Right lobe of liver (tissue), 6 donors: ENCODE results near the gene VSTM4. TPM values are rescaled to one million over a fixed set of nuclear protein-coding genes. Genes with fewer than 3 reads are reported as not detected.

ENCODE experiments used
- ATAC-seq, 4 donors: fragments of 200-7000 bp; cut with Tn5 transposase; one replicate each; pipeline ENCODE4 v1.9.1; 2020; ENCODE audit warnings: mild to moderate bottlenecking in 4 of 4, moderate library complexity in 4 of 4
- DNase-seq, 3 donors: peaks; one replicate each; pipeline ENCODE4 v3.0.0-alpha.2; 2020
- H3K27ac ChIP-seq, 3 donors: fragments of 200-600 bp; one replicate each; pipeline ENCODE4 v1.8.0; 2022
- H3K27me3 ChIP-seq, 2 donors: fragments of 200-600 bp; one replicate each; pipeline ENCODE4 v1.8.0; 2022
- H3K36me3 ChIP-seq, 4 donors: fragments of 200-600 bp; sonication (generic) in 1 of 4; one replicate each; pipeline versions ENCODE4 v1.5.1 to v1.8.0; 2017 to 2022; ENCODE audit warnings: control low read depth in 1 of 4
- H3K4me1 ChIP-seq, 4 donors: fragments of 200-600 bp; sonication (generic) in 1 of 4; one replicate each; pipeline versions ENCODE4 v1.5.1 to v1.8.0; 2017 to 2022; ENCODE audit warnings: control low read depth in 1 of 4
- H3K4me3 ChIP-seq, 3 donors: fragments of 200-600 bp; one replicate each; pipeline ENCODE4 v1.8.0; 2022
- H3K9me3 ChIP-seq, 4 donors: fragments of 200-600 bp; sonication (generic) in 1 of 4; one replicate each; pipeline versions ENCODE4 v1.5.1 to v1.8.0; 2017 to 2022; ENCODE audit warnings: control low read depth in 1 of 4
- CTCF ChIP-seq, 4 donors: fragments of 200-600 bp in 3 of 4; fragments of 450-650 bp in 1 of 4; IDR thresholded peaks; one replicate each; pipeline versions ENCODE4 v1.5.1 to v1.8.0; 2016 to 2022; ENCODE audit warnings: antibody characterized with exemption in 4 of 4, mild to moderate bottlenecking in 2 of 4
- POLR2A ChIP-seq: fragments of 450-650 bp; IDR thresholded peaks from one replicate; pipeline ENCODE4 v1.6.1; 2017; ENCODE audit warnings: antibody characterized with exemption, mild to moderate bottlenecking
- WGBS: methylation state at CpG from one replicate; pipeline ENCODE4 v1.1.6; 2018; ENCODE audit warnings: low coverage, low lambda C conversion rate; ENCODE audit not compliant: insufficient coverage; ENCODE audit errors: missing lambda C conversion rate; 5-methylcytosine and 5-hydroxymethylcytosine counted together
- intact Hi-C, 2 donors: fragments of 100-400 bp; cut with DNase I; formaldehyde crosslinking; loops; one replicate each; pipeline versions ENCODE4 v1.11.2 to v1.14.1; 2022
- total RNA-seq, 6 experiments: library from RNA; depleted of rRNA in 2 of 6; stranded (reverse); fragments of >200 nt in 2 of 6; fragmentation: NEBNext Ultra II Directional in 3 of 6; extraction: Animal tissue kit (Norgen Biotek cat#: 25700) in 3 of 6; gene quantifications; one replicate each; pipeline versions ENCODE4 v1.1.0 to v1.2.4, GENCODE V29; 2016 to 2023
- donor health status: DM: no; HTN: yes; CAD: no.
- donor health status: DM: no; HTN: no; CAD: no.
- donor health status: DM: no; HTN: no; CAD: no.
- donor health status: DM: no; HTN: yes; CAD: no.
- donor health status: DM: no; HTN: yes; CAD: no.

VSTM4 gene
- total RNA-seq, 6 experiments from 2014 or later, result 2.1 to 6.6 (median 3.1) TPM

GRCh38 chr10:49143249-49143648 lies 27.9 kb upstream of the VSTM4 start:
- H3K4me1 ChIP-seq, result no peaks in the 10 kb centered on the region
- no peaks in the 10 kb centered on the region for H3K27me3 ChIP-seq
- H3K4me3 ChIP-seq, result no peak overlapping the region
- no peaks in the 10 kb centered on the region for H3K36me3 ChIP-seq
- H3K9me3 ChIP-seq, result peaks cover 0 to 6% (median 0%) of the 10 kb centered on the region in 4 donors
- no peak overlapping the region for H3K27ac ChIP-seq
- intact Hi-C loops, result no loop called here
- TF ChIP-seq CTCF (IDR thresholded peaks at IDR 0.05) (no peak), POLR2A (no peak)
- DNase-seq (no peak), ATAC-seq (no peak)

GRCh38 chr10:49141541-49142332 lies 26.4 kb upstream of the VSTM4 start:
- DNase-seq, result no peak
- Histone ChIP-seq H3K36me3 (no peaks in the 10 kb centered on the region), H3K4me1 (no peaks in the 10 kb centered on the region), H3K27ac (no peak overlapping the region), H3K9me3 (no peaks in the 10 kb centered on the region), H3K4me3 (no peak overlapping the region), H3K27me3 (no peaks in the 10 kb centered on the region)
- intact Hi-C loops, result no loop called here
- no peak for ATAC-seq
- WGBS, result 83% methylated on average over 5 of the region's 5 CpGs
- no peak for TF ChIP-seq POLR2A
- TF ChIP-seq CTCF (IDR thresholded peaks at IDR 0.05), result no peak

DNA sequence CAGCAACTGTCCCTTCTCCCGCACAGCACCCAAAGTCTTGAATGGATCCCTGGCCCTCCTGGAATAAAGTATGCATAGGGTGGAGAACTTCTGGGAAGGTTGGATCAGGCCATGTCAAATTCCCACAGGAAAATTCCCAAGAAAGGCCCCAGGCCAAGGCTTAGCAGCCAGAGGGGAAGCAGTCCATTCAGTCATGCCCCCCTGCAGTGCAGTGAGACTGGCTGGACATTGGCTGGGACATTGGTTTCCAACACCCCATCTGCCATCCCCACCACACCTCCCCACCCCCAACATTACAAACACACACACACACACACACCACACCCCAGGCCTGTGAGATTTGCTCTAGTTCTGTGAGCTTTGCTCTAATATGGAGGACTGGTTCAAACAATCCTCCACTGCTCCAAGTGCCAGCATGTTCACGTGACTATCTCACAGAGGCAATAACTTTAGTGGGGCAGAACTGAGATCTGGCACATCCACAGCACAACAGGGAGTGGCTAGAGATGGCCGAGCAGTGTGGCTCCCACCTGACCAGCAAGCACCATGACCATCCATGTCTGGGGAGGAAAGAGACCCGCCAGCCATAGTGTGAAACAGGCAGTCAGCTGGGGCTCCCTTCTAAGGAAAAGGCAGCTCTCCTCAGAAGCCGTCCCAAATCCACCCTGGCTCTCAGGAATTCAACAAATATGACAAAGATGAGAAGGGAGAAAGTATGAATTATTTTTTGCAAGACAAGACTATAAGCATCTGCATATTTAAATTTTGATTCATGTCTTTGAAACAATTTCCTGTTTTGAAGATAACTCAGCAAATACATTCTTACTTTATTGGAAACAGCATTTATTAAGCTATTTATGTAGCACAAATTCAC lies 25.2 kb upstream of the VSTM4 start:
- Histone ChIP-seq H3K27me3 (no peaks in the 10 kb centered on the region), H3K27ac (no peak overlapping the region), H3K9me3 (no peaks in the 10 kb centered on the region), H3K4me3 (no peak overlapping the region), H3K4me1 (no peaks in the 10 kb centered on the region), H3K36me3 (no peaks in the 10 kb centered on the region)
- ATAC-seq (no peak), DNase-seq (no peak)
- intact Hi-C loops, result no loop called here
- WGBS, result 60% methylated on average over 1 of the region's 5 CpGs
- no peak for TF ChIP-seq CTCF (IDR thresholded peaks at IDR 0.05)
- TF ChIP-seq POLR2A, result no peak

- Histone ChIP-seq H3K27me3 (no peaks in the 10 kb centered on the region), H3K4me1 (no peaks in the 10 kb centered on the region), H3K27ac (no peak overlapping the region), H3K9me3 (no peaks in the 10 kb centered on the region), H3K4me3 (no peak overlapping the region), H3K36me3 (no peaks in the 10 kb centered on the region)
- TF ChIP-seq CTCF (IDR thresholded peaks at IDR 0.05), result no peak
- no peak for TF ChIP-seq POLR2A
- DNase-seq, result no peak
- 60% methylated on average over 1 of the region's 4 CpGs for WGBS
- intact Hi-C loops, result no loop called here
- ATAC-seq, result no peak
Observed at GRCh38 chr10:49139846-49140195, 24.5 kb upstream of the VSTM4 start.
